ENCODE data around the gene SLC5A9.
A peak's percentile ranks its signal among the peaks of the same experiment; 100 is the strongest.

The SLC5A9 gene

GRCh38 chr1:48214820-48215219, 7.7 kb upstream of the SLC5A9 start:
- DNase-seq: no peak

GRCh38 chr1:48215222-48215621, 7.3 kb upstream of the SLC5A9 start:
- DNase-seq: peak; percentile 11

- DNase-seq: no peak
Measured at GRCh38 chr1:48215889-48216288, 6.6 kb upstream of the SLC5A9 start.

GRCh38 chr1:48216313-48216712, 6.2 kb upstream of the SLC5A9 start:
- DNase-seq: peak; percentile 54

- no peak for DNase-seq
Measured at GRCh38 chr1:48216941-48217340, 5.6 kb upstream of the SLC5A9 start.

GRCh38 chr1:48217856-48218255, 4.7 kb upstream of the SLC5A9 start:
- no peak for DNase-seq

GRCh38 chr1:48219803-48220202, 2.7 kb upstream of the SLC5A9 start:
- DNase-seq: no peak

GRCh38 chr1:48221122-48221521, 1.4 kb upstream of the SLC5A9 start:
- DNase-seq: no peak

GRCh38 chr1:48221657-48222056, 859 bp upstream of the SLC5A9 start:
- no peak for DNase-seq

- DNase-seq: no peak
Measured at GRCh38 chr1:48223366-48224240, 1.1 kb downstream of the SLC5A9 start.

- DNase-seq: no peak
Measured at GRCh38 chr1:48224791-48225190, 2.3 kb downstream of the SLC5A9 start.

GRCh38 chr1:48225579-48225978, 3.1 kb downstream of the SLC5A9 start:
- no peak for DNase-seq

- no peak for DNase-seq
Measured at GRCh38 chr1:48227165-48228013, 4.9 kb downstream of the SLC5A9 start.

- peak; percentile 60 for DNase-seq
Measured at GRCh38 chr1:48228156-48228555, 5.6 kb downstream of the SLC5A9 start.

- DNase-seq: no peak
Measured at GRCh38 chr1:48229317-48229716, 6.8 kb downstream of the SLC5A9 start.

- DNase-seq: no peak
Measured at GRCh38 chr1:48230236-48230635, 7.7 kb downstream of the SLC5A9 start.

- no peak for DNase-seq
Measured at GRCh38 chr1:48232722-48233121, 10.2 kb downstream of the SLC5A9 start.

- DNase-seq: no peak
Measured at GRCh38 chr1:48233666-48234485, 11.4 kb downstream of the SLC5A9 start.

- DNase-seq: no peak
Measured at GRCh38 chr1:48235652-48236051, 13.1 kb downstream of the SLC5A9 start.

GRCh38 chr1:48236716-48237470, 14.4 kb downstream of the SLC5A9 start:
- DNase-seq: peak; percentile 69

GRCh38 chr1:48242141-48242736, 19.7 kb downstream of the SLC5A9 start:
- no peak for DNase-seq

- DNase-seq: no peak
Measured at GRCh38 chr1:48245106-48245505, 22.6 kb downstream of the SLC5A9 start.

Measured in NCI-H82 (cell line).